HG03066 (cell line): ENCODE data around the gene ARRDC1.
"Not testable (repeated sequence)": the region's sequence is repeated elsewhere in the genome, so short reads cannot be mapped to it uniquely, and the experiment has no call there.

Experiments used
- ATAC-seq: cut with Tn5 transposase; IDR thresholded peaks from one replicate; pipeline ENCODE4 v1.9.1; 2021; ENCODE audit warnings: low read depth; ENCODE audit not compliant: unreplicated experiment

The ARRDC1 gene

GRCh38 chr9:137611623-137612609 lies 6.4 kb downstream of the ARRDC1 start:
- no peak for ATAC-seq

- no peak for ATAC-seq
Measured at GRCh38 chr9:137612741-137613142, 7.3 kb downstream of the ARRDC1 start.

GRCh38 chr9:137613259-137613658 lies 7.8 kb downstream of the ARRDC1 start:
- ATAC-seq = no peak

- no peak for ATAC-seq
Measured at GRCh38 chr9:137613738-137614523, 8.4 kb downstream of the ARRDC1 start.

- no peak for ATAC-seq
Measured at GRCh38 chr9:137614631-137615386, 9.3 kb downstream of the ARRDC1 start.

GRCh38 chr9:137615387-137615871 lies 9.9 kb downstream of the ARRDC1 start:
- no peak for ATAC-seq

- ATAC-seq = peak; percentile 50
Measured at GRCh38 chr9:137618105-137619067, 12.9 kb downstream of the ARRDC1 start, which contains the start of gene EHMT1. EHMT1 (plus strand) TSS chr9:137619005; CDS start chr9:137619029, 24 bp downstream.

- ATAC-seq = peak; percentile 12
Measured at GRCh38 chr9:137619240-137620047, 14.0 kb downstream of the ARRDC1 start.

- ATAC-seq = no peak
Measured at GRCh38 chr9:137620048-137620405, 14.5 kb downstream of the ARRDC1 start.

- no peak for ATAC-seq
Measured at GRCh38 chr9:137620581-137620980, 15.1 kb downstream of the ARRDC1 start.

GRCh38 chr9:137621131-137621757 lies 15.8 kb downstream of the ARRDC1 start:
- ATAC-seq = no peak

GRCh38 chr9:137622211-137622610 lies 16.7 kb downstream of the ARRDC1 start:
- ATAC-seq = not testable (repeated sequence)

- ATAC-seq = no peak
Measured at GRCh38 chr9:137626464-137626863, 21.0 kb downstream of the ARRDC1 start.

GRCh38 chr9:137627406-137627805 lies 21.9 kb downstream of the ARRDC1 start:
- ATAC-seq = not testable (repeated sequence)

- ATAC-seq = no peak
Measured at GRCh38 chr9:137630126-137630525, 24.6 kb downstream of the ARRDC1 start.

GRCh38 chr9:137630679-137631078 lies 25.2 kb downstream of the ARRDC1 start:
- ATAC-seq = no peak

- no peak for ATAC-seq
Measured at GRCh38 chr9:137631345-137632229, 26.1 kb downstream of the ARRDC1 start.
